Adrenal gland (tissue), 5 donors: ENCODE measurements around the gene SEC24C.

Source experiments
- CTCF ChIP-seq, 6 experiments: fragments of 450-650 bp in 4 of 6; fragments of 200-600 bp in 2 of 6; sonication (generic) in 1 of 6; IDR thresholded peaks; 1 replicate in 5 of 6; 2 replicates in 1 of 6; pipeline versions ENCODE4 v1.5.1 to v1.8.0; 2016 to 2021; ENCODE audit warnings: antibody characterized with exemption in 6 of 6, mild to moderate bottlenecking in 2 of 6, moderate library complexity in 1 of 6
- POLR2A ChIP-seq, 2 donors: fragments of 450-650 bp; IDR thresholded peaks; one replicate each; pipeline ENCODE4 v1.6.1; 2017; ENCODE audit warnings: antibody characterized with exemption in 2 of 2, mild to moderate bottlenecking in 2 of 2, moderate library complexity in 1 of 2
- donor health status: DM: no; HTN: no; CAD: no.

- TF ChIP-seq POLR2A (IDR thresholded peaks at IDR 0.05) (no peak), CTCF (IDR thresholded peaks at IDR 0.05) (no peak)
These were observed 53.3 kb downstream of the SEC24C start for GRCh38 chr10:73797324-73798025.
